ENCODE measurements around the gene BCAN. TPM values are rescaled to one million over a fixed set of nuclear protein-coding genes. Genes with fewer than 3 reads are reported as not detected.
A peak's percentile ranks its signal among the peaks of the same experiment; 100 is the strongest.

Gene BCAN
- total RNA-seq, 2 donors from 2014 or later, result 0.26 TPM; not detected in 1

- TF ChIP-seq CTCF (IDR thresholded peaks at IDR 0.05), result no peak
- no peak for TF ChIP-seq POLR2A (IDR thresholded peaks at IDR 0.05)
- DNase-seq (no peak), ATAC-seq (no peak)
- no peaks in the 10 kb centered on the region for H3K36me3 ChIP-seq (replicated peaks in 1 of 2; ENCODE audit: insufficient read depth in 1 of 2, low read depth in 2 of 2)
- H3K4me1 ChIP-seq, result peaks cover 12% of the 10 kb centered on the region
- peaks cover 5 to 22% of the 10 kb centered on the region in 2 donors for H3K27me3 ChIP-seq
- H3K9me3 ChIP-seq, result no peaks in the 10 kb centered on the region
- WGBS, 2 donors, result 52 to 74% methylated on average over 6 to 7 of the region's 8 CpGs
- intact Hi-C loops (cut with DNase I), result no loop called here
- H3K27ac ChIP-seq, result no peak overlapping the region
- H3K4me3 ChIP-seq, result no peak overlapping the region
Observed at GRCh38 chr1:156681196-156681960, 39.5 kb downstream of the BCAN start.

GRCh38 chr1:156682166-156682890 lies 40.4 kb downstream of the BCAN start:
- ATAC-seq, result no peak
- Histone ChIP-seq H3K27ac (no peak overlapping the region), H3K36me3 (replicated peaks in 1 of 2; ENCODE audit: insufficient read depth in 1 of 2, low read depth in 2 of 2) (no peaks in the 10 kb centered on the region), H3K4me3 (no peak overlapping the region), H3K9me3 (no peaks in the 10 kb centered on the region), H3K4me1 (peaks cover 2% of the 10 kb centered on the region), H3K27me3 (peaks cover 0 to 15% of the 10 kb centered on the region in 2 donors)
- intact Hi-C loops (cut with DNase I), result no loop called here
- DNase-seq, result no peak
- WGBS, 2 donors, result 54 to 62% methylated on average over 5 of the region's 5 CpGs
- TF ChIP-seq POLR2A (IDR thresholded peaks at IDR 0.05) (no peak), CTCF (IDR thresholded peaks at IDR 0.05) (no peak)

- H3K36me3 ChIP-seq (replicated peaks in 1 of 2; ENCODE audit: insufficient read depth in 1 of 2, low read depth in 2 of 2), result no peaks in the 10 kb centered on the region
- no peak for TF ChIP-seq CTCF (IDR thresholded peaks at IDR 0.05)
- TF ChIP-seq POLR2A (IDR thresholded peaks at IDR 0.05), result no peak
- ATAC-seq, result no peak
Observed at GRCh38 chr1:156684227-156684782, 42.4 kb downstream of the BCAN start.

GRCh38 chr1:156689035-156689952 lies 47.4 kb downstream of the BCAN start:
- no peaks in the 10 kb centered on the region for H3K27me3 ChIP-seq
- no peak overlapping the region for H3K4me3 ChIP-seq
- WGBS, 2 donors, result 2% methylated on average over 12 to 23 of the region's 23 CpGs
- no peaks in the 10 kb centered on the region for H3K9me3 ChIP-seq
- intact Hi-C loops (cut with DNase I), result loop anchor here (5.0 kb wide), 1 partner anchor 33 kb away; no protein-coding TSS in a partner anchor
- DNase-seq (peak; percentile 77 to 83 (median 82)), ATAC-seq (peak; percentile 85)
- no peaks in the 10 kb centered on the region for H3K36me3 ChIP-seq (replicated peaks in 1 of 2; ENCODE audit: insufficient read depth in 1 of 2, low read depth in 2 of 2)
- TF ChIP-seq POLR2A (IDR thresholded peaks at IDR 0.05), result no peak
- peak; percentile 88 to 94 (median 94) for TF ChIP-seq CTCF (IDR thresholded peaks at IDR 0.05)
- H3K27ac ChIP-seq, result no peak overlapping the region
- peaks cover 30% of the 10 kb centered on the region for H3K4me1 ChIP-seq

More at GRCh38 chr1:156684227-156684782, 42.4 kb downstream of the BCAN start:
- DNase-seq, result no peak
- Histone ChIP-seq H3K27me3 (no peaks in the 10 kb centered on the region), H3K4me1 (peaks cover 1% of the 10 kb centered on the region), H3K9me3 (no peaks in the 10 kb centered on the region), H3K27ac (no peak overlapping the region), H3K4me3 (no peak overlapping the region)
- 56 to 72% methylated on average over 5 of the region's 5 CpGs for WGBS, 2 donors
- intact Hi-C loops (cut with DNase I), result no loop called here
